ENCODE data around the gene TECTB.

TECTB gene

GRCh38 chr10:112345202-112345601, 62.0 kb downstream of the TECTB start:
- DNase-seq (ENCODE audit: low read depth), result no peak
- TF ChIP-seq, protein P1, sequence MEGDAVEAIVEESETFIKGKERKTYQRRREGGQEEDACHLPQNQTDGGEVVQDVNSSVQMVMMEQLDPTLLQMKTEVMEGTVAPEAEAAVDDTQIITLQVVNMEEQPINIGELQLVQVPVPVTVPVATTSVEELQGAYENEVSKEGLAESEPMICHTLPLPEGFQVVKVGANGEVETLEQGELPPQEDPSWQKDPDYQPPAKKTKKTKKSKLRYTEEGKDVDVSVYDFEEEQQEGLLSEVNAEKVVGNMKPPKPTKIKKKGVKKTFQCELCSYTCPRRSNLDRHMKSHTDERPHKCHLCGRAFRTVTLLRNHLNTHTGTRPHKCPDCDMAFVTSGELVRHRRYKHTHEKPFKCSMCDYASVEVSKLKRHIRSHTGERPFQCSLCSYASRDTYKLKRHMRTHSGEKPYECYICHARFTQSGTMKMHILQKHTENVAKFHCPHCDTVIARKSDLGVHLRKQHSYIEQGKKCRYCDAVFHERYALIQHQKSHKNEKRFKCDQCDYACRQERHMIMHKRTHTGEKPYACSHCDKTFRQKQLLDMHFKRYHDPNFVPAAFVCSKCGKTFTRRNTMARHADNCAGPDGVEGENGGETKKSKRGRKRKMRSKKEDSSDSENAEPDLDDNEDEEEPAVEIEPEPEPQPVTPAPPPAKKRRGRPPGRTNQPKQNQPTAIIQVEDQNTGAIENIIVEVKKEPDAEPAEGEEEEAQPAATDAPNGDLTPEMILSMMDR (IDR thresholded peaks at IDR 0.05; ENCODE audit: control insufficient read depth, insufficient read depth, low read depth, low read length, missing control alignments), result no peak
- no peak overlapping the region for H3K4me3 ChIP-seq (ENCODE audit: control insufficient read depth, low read depth, low read length)

GRCh38 chr10:112345743-112346142, 62.5 kb downstream of the TECTB start:
- H3K4me3 ChIP-seq (ENCODE audit: control insufficient read depth, low read depth, low read length), result no peak overlapping the region
- TF ChIP-seq, protein P1 (IDR thresholded peaks at IDR 0.05; ENCODE audit: control insufficient read depth, insufficient read depth, low read depth, low read length, missing control alignments), result no peak
- DNase-seq (ENCODE audit: low read depth), result no peak

GRCh38 chr10:112346774-112347173, 63.6 kb downstream of the TECTB start:
- no peak overlapping the region for H3K4me3 ChIP-seq (ENCODE audit: control insufficient read depth, low read depth, low read length)
- no peak for DNase-seq (ENCODE audit: low read depth)
- TF ChIP-seq, protein P1 (IDR thresholded peaks at IDR 0.05; ENCODE audit: control insufficient read depth, insufficient read depth, low read depth, low read length, missing control alignments), result no peak

- no peak for DNase-seq (ENCODE audit: low read depth)
- no peak overlapping the region for H3K4me3 ChIP-seq (ENCODE audit: control insufficient read depth, low read depth, low read length)
- TF ChIP-seq, protein P1 (IDR thresholded peaks at IDR 0.05; ENCODE audit: control insufficient read depth, insufficient read depth, low read depth, low read length, missing control alignments), result no peak
Observed at GRCh38 chr10:112347709-112348671, 64.8 kb downstream of the TECTB start.

- DNase-seq (ENCODE audit: low read depth), result no peak
- H3K4me3 ChIP-seq (ENCODE audit: control insufficient read depth, low read depth, low read length), result no peak overlapping the region
- TF ChIP-seq, protein P1 (IDR thresholded peaks at IDR 0.05; ENCODE audit: control insufficient read depth, insufficient read depth, low read depth, low read length, missing control alignments), result no peak
Observed at GRCh38 chr10:112348759-112349158, 65.6 kb downstream of the TECTB start.

- DNase-seq (ENCODE audit: low read depth), result no peak
- TF ChIP-seq, protein P1 (IDR thresholded peaks at IDR 0.05; ENCODE audit: control insufficient read depth, insufficient read depth, low read depth, low read length, missing control alignments), result no peak
- H3K4me3 ChIP-seq (ENCODE audit: control insufficient read depth, low read depth, low read length), result no peak overlapping the region
Observed at GRCh38 chr10:112349521-112350085, 66.4 kb downstream of the TECTB start.

Data from AG09309 (cell line).